ENCODE data around the gene RPS25.

The RPS25 gene

DNA sequence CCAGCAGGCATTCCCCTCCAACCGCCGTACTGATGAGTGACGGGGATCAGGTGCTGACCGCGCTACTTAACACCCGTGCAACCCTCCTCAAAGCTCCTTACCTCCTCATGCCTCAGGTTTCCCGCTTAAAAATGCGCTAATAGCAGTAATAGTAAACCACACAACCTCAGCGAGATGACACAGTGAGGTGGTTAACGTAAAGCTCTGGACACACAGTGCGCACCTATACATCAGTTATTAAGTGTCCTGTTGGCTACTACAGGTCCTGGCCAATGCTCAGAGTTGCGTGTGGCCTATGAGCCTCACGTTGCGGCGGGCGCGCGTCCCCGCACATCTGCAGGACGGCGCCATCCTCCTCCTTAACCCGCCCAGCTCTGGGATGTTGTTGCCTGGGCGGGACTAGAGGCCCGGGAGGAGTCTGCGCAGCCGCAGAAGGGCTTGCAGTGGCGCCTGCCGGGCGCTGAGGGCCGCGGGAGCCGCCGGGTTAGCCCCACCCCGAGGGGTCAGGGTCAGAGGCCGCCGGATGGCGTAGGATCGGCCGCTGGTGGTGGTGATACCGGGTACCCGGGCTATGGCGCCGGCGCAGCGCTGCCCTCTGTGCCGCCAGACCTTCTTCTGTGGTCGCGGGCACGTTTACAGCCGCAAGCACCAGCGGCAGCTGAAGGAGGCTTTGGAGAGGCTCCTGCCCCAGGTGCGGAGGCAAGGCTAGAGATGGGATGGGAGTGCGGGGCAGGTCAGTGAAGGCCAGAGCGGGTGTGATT lies 20.3 kb downstream of the RPS25 start, which contains the start of gene CENATAC:
Gene CENATAC, plus strand, starts transcription at position 512 of the 761 bp plus-strand sequence. Its CDS starts 60 bp downstream, at position 572.
- TF ChIP-seq POLR2AphosphoS5 (IDR thresholded peaks at IDR 0.05; ENCODE audit: low read depth, low read length) (peak; percentile 90), TAF1 (IDR thresholded peaks at IDR 0.05; ENCODE audit: borderline replicate concordance, insufficient read depth, low read length) (peak; percentile 75; the same call in 1 of the 2 replicates), REST (IDR thresholded peaks at IDR 0.05; ENCODE audit: insufficient read depth in 1 of 2, low read depth in 2 of 2, low read length in 2 of 2) (peak in 1 of 2 experiments; percentile 61; a peak in 1 of 4 replicates), SIN3A (IDR thresholded peaks at IDR 0.05; ENCODE audit: borderline replicate concordance, insufficient read depth, low read length) (no peak), FOXP2 (optimal IDR thresholded peaks at IDR 0.05; ENCODE audit: borderline replicate concordance, extremely low read depth, extremely low read length, insufficient read depth) (peak; percentile 74)

DNA sequence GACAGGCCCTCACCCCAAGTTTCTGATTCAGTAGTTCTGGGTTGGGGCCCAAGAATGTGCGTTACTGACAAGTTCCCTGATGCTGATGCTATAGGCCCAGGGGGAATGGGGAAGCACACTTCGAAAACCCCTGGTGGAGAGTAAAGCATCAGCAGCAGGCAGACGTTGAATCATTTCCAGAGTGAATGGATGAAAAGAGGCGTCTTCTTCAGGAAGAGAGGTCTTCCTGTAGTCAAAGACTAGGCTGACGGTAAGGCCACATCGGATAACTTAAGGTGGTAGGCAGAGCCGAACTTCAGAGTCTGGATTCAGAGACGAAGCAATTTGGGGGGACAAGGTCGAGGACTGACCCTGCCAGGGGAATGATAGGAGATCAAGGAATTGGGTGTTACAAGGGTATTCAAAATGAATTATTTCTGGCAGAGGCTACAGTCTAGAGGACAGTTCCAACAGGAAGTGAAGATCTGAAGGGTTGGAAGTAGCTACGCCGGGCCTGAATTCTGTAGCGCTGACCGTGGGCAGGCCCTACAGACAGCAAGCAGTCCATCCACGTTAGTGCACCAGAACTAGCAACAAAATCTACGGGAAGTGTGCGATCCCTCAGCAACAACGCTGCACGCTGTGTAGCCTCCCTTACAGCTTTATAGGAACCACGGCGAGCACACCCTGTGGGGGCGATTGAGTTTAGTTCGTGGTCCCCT lies 21.1 kb downstream of the RPS25 start:
- TF ChIP-seq SIN3A (IDR thresholded peaks at IDR 0.05; ENCODE audit: borderline replicate concordance, insufficient read depth, low read length) (0 out of 2 replicates have a peak, but pooled peaks have one; percentile 41), REST (IDR thresholded peaks at IDR 0.05; ENCODE audit: insufficient read depth in 1 of 2, low read depth in 2 of 2, low read length in 2 of 2) (no peak), TAF1 (IDR thresholded peaks at IDR 0.05; ENCODE audit: borderline replicate concordance, insufficient read depth, low read length) (peak; percentile 4; the same call in 1 of the 2 replicates), FOXP2 (optimal IDR thresholded peaks at IDR 0.05; ENCODE audit: borderline replicate concordance, extremely low read depth, extremely low read length, insufficient read depth) (no peak), POLR2AphosphoS5 (IDR thresholded peaks at IDR 0.05; ENCODE audit: low read depth, low read length) (0 out of 2 replicates have a peak, but pooled peaks have one; percentile 36)

DNA sequence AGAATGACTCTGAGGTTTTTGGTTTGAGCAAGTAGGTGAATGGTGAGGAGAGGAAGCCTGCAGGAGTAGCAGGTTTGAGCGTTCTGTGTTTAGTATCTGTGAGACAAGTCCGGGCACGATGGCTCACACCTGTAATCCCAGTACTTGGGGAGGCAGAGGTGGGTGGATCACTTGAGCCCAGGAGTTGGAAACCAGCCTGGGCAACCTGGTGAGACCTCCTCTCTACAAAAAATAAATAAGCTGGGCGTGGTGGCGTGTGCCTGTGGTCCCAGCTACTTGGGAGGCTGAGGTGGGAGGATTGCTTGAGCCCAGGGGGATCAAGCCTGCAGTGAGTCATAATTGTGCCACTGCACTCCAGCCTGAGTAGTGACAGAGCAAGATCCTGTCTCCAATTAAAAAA lies 29.9 kb downstream of the RPS25 start:
- no peak for TF ChIP-seq SIN3A (IDR thresholded peaks at IDR 0.05; ENCODE audit: borderline replicate concordance, insufficient read depth, low read length)
- TF ChIP-seq FOXP2 (optimal IDR thresholded peaks at IDR 0.05; ENCODE audit: borderline replicate concordance, extremely low read depth, extremely low read length, insufficient read depth) = no peak
- no peak for TF ChIP-seq POLR2AphosphoS5 (IDR thresholded peaks at IDR 0.05; ENCODE audit: low read depth, low read length)
- TF ChIP-seq TAF1 (IDR thresholded peaks at IDR 0.05; ENCODE audit: borderline replicate concordance, insufficient read depth, low read length) = no peak
- TF ChIP-seq REST (IDR thresholded peaks at IDR 0.05; ENCODE audit: insufficient read depth in 1 of 2, low read depth in 2 of 2, low read length in 2 of 2) = no peak

GRCh38 chr11:118984825-118985224 lies 33.3 kb downstream of the RPS25 start:
- TF ChIP-seq FOXP2 (optimal IDR thresholded peaks at IDR 0.05; ENCODE audit: borderline replicate concordance, extremely low read depth, extremely low read length, insufficient read depth) (no peak), TAF1 (IDR thresholded peaks at IDR 0.05; ENCODE audit: borderline replicate concordance, insufficient read depth, low read length) (no peak), REST (IDR thresholded peaks at IDR 0.05; ENCODE audit: insufficient read depth in 1 of 2, low read depth in 2 of 2, low read length in 2 of 2) (no peak), SIN3A (IDR thresholded peaks at IDR 0.05; ENCODE audit: borderline replicate concordance, insufficient read depth, low read length) (no peak), POLR2AphosphoS5 (IDR thresholded peaks at IDR 0.05; ENCODE audit: low read depth, low read length) (no peak)

Data from PFSK-1 (cell line).